Diencephalon (tissue), 1 donor: Measurements from ENCODE around the gene BACE1-AS. TPM values are rescaled to one million over a fixed set of nuclear protein-coding genes. Genes with fewer than 3 reads are reported as not detected.

Experiments used
- small RNA-seq: library from RNA; depleted of rRNA; stranded (forward); fragments of <200 nt; gene quantifications from one replicate; pipeline ENCODE3, GENCODE V24; 2014
- total RNA-seq: library from RNA; depleted of rRNA; stranded (reverse); fragments of >200 nt; gene quantifications from one replicate; pipeline ENCODE4 v1.2.3, GENCODE V29; 2014

Gene BACE1-AS
- total RNA-seq: 7.2 TPM

GRCh38 chr11:117290809-117291396 is at the start of gene BACE1-AS:
Gene BACE1-AS (plus strand): TSS chr11:117291346.

GRCh38 chr11:117316197-117316961 is 25.2 kb downstream of the BACE1-AS start, which contains the start of gene BACE1:
Gene BACE1 (minus strand): TSS chr11:117316256. CDS start chr11:117315795, 461 bp downstream.

GRCh38 chr11:117327567-117328374 is 36.6 kb downstream of the BACE1-AS start, which contains the start of gene CEP164:
Gene CEP164 (plus strand): TSS chr11:117327854. CDS start chr11:117338587, 10,733 bp downstream.

Small RNA genes within 50 kb of the gene (small RNA-seq; reads per million reads assigned to genes)
- not detected for gene RF00564

Other genes with a start within 250 kb of the BACE1-AS start
- gene SIK3, start 192.9 kb upstream of the BACE1-AS start, total RNA-seq: 39.0 TPM
- gene PAFAH1B2, start 147.1 kb upstream of the BACE1-AS start, total RNA-seq: 276 TPM
- 23.1 TPM for gene SIDT2, start 112.6 kb upstream of the BACE1-AS start, total RNA-seq
- 8.3 TPM for gene TAGLN, start 92.0 kb upstream of the BACE1-AS start, total RNA-seq
- 21.7 TPM for gene PCSK7, start 59.3 kb upstream of the BACE1-AS start, total RNA-seq
- gene RNF214, start 58.7 kb upstream of the BACE1-AS start, total RNA-seq: 20.1 TPM
- 36.2 TPM for gene BACE1, start 24.9 kb downstream of the BACE1-AS start, total RNA-seq
- gene CEP164, start 36.5 kb downstream of the BACE1-AS start, total RNA-seq: 20.1 TPM